HUES6 (cell line): ENCODE results near the gene DNAH3.

ENCODE experiments used
- H3K27ac ChIP-seq: 2 replicates; pipeline ENCODE4 v1.7.0; 2013; ENCODE audit warnings: low read depth, mild to moderate bottlenecking, low read length, inconsistent platforms
- H3K27me3 ChIP-seq: 2 replicates; pipeline ENCODE4 v1.6.1; 2013; ENCODE audit warnings: low read length; ENCODE audit not compliant: control insufficient read depth, insufficient read depth
- H3K36me3 ChIP-seq: 2 replicates; pipeline ENCODE4 v1.6.1; 2013; ENCODE audit warnings: low read length; ENCODE audit not compliant: control insufficient read depth, insufficient read depth
- H3K4me1 ChIP-seq: 2 replicates; pipeline ENCODE4 v1.6.1; 2013; ENCODE audit warnings: low read length; ENCODE audit not compliant: control insufficient read depth, insufficient read depth
- H3K4me3 ChIP-seq: 2 replicates; pipeline ENCODE4 v1.5.1; 2013; ENCODE audit warnings: low read depth, low read length
- H3K9ac ChIP-seq: one replicate; pipeline ENCODE4 v1.6.1; 2013; ENCODE audit warnings: mild to moderate bottlenecking, low read length
- H3K9me3 ChIP-seq: 2 replicates; pipeline ENCODE4 v1.6.1; 2013; ENCODE audit warnings: low read depth, low read length; ENCODE audit not compliant: control insufficient read depth, insufficient read depth

DNAH3 gene

GRCh38 chr16:20897253-20897897, 253.3 kb downstream of the DNAH3 start:
- H3K36me3 ChIP-seq, result peaks cover 24% of the 10 kb centered on the region
- H3K27ac ChIP-seq, result no peak overlapping the region
- H3K9ac ChIP-seq, result no peak overlapping the region
- H3K4me1 ChIP-seq, result peaks cover 14% of the 10 kb centered on the region; the same call in 1 of the 2 replicates
- no peaks in the 10 kb centered on the region for H3K27me3 ChIP-seq
- no peaks in the 10 kb centered on the region for H3K9me3 ChIP-seq
- no peak overlapping the region for H3K4me3 ChIP-seq

DNA sequence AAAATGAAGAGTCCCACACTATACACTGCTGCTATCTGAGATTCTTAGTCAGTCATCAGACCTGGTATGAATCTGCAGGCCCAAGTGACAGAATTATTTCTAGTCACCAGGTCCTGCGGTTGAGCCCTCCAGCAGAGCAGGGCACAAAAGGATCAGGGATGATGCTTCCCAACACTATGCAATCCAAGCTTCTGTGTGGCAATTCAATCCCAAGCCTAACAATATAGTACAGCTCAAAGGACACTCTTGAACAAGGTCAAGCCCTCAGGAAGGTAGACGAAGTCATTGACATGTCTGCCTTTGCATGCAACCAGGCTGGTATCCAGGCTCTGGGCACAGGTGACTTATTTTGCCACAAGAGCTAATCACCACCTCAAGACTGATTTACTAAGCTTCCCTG, 256.3 kb downstream of the DNAH3 start:
- Histone ChIP-seq H3K4me1 (peaks cover 18% of the 10 kb centered on the region), H3K36me3 (peaks cover 26% of the 10 kb centered on the region), H3K9ac (no peak overlapping the region)

GRCh38 chr16:20889625-20890275, 260.9 kb downstream of the DNAH3 start:
- H3K27me3 ChIP-seq, result no peaks in the 10 kb centered on the region
- no peaks in the 10 kb centered on the region for H3K9me3 ChIP-seq
- H3K4me1 ChIP-seq, result peaks cover 10% of the 10 kb centered on the region
- no peak overlapping the region for H3K27ac ChIP-seq
- no peak overlapping the region for H3K9ac ChIP-seq
- peak overlapping the region; percentile 27; the same call in 1 of the 2 replicates for H3K4me3 ChIP-seq
- H3K36me3 ChIP-seq, result peaks cover 9% of the 10 kb centered on the region; the same call in 1 of the 2 replicates

More for the DNA sequence above, 256.3 kb downstream of the DNAH3 start:
- no peaks in the 10 kb centered on the region for H3K27me3 ChIP-seq
- H3K4me3 ChIP-seq, result no peak overlapping the region
- no peaks in the 10 kb centered on the region for H3K9me3 ChIP-seq
- no peak overlapping the region for H3K27ac ChIP-seq

DNA sequence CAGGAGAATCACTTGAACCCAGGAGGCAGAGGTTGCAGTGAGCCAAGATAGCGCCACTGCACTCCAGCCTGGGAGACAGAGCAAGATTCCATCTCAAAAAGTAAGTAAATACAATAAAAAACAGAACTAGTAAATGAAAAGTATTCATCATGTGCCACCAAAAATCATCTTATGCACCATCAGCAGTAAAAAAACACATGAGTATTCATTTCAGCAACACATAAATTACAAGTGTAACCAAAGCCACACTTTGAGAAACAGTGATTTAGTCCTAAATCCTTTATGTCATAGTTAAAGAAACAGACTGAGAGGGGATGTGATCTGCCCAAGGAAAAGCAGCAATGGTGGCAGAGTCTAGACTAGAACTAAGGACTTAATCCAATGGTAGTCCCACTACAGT, 263.4 kb downstream of the DNAH3 start:
- H3K9me3 ChIP-seq, result no peaks in the 10 kb centered on the region
- H3K4me3 ChIP-seq, result no peak overlapping the region
- peaks cover 10% of the 10 kb centered on the region for H3K4me1 ChIP-seq
- no peak overlapping the region for H3K27ac ChIP-seq
- H3K9ac ChIP-seq, result no peak overlapping the region
- 0 out of 2 replicates have a peak, but pooled peaks cover under 1% of the 10 kb centered on the region for H3K36me3 ChIP-seq
- H3K27me3 ChIP-seq, result no peaks in the 10 kb centered on the region

- Histone ChIP-seq H3K9me3 (no peaks in the 10 kb centered on the region), H3K36me3 (no peaks in the 10 kb centered on the region), H3K4me3 (no peak overlapping the region), H3K27me3 (no peaks in the 10 kb centered on the region), H3K27ac (no peak overlapping the region), H3K4me1 (peaks cover 10% of the 10 kb centered on the region), H3K9ac (no peak overlapping the region)
These were observed 264.3 kb downstream of the DNAH3 start for GRCh38 chr16:20886320-20886719.

DNA sequence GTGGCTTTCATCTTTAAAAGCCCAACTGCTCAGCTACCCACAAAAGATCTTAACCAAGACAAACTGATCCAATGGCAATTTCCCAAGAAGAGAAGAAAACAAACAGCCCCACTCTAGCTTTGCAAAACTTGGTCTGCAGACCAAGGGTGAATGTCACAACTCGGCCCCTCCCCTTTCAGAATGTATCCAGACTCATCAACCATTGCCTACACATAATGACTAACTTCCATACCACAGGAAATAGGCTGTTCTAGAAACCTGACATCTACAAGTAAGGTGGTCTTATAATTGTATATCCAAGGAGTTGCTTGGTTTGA, 266.4 kb downstream of the DNAH3 start:
- Histone ChIP-seq H3K9ac (no peak overlapping the region), H3K27ac (no peak overlapping the region), H3K9me3 (no peaks in the 10 kb centered on the region), H3K27me3 (no peaks in the 10 kb centered on the region), H3K4me1 (peaks cover 6% of the 10 kb centered on the region), H3K4me3 (no peak overlapping the region), H3K36me3 (no peaks in the 10 kb centered on the region)

DNA sequence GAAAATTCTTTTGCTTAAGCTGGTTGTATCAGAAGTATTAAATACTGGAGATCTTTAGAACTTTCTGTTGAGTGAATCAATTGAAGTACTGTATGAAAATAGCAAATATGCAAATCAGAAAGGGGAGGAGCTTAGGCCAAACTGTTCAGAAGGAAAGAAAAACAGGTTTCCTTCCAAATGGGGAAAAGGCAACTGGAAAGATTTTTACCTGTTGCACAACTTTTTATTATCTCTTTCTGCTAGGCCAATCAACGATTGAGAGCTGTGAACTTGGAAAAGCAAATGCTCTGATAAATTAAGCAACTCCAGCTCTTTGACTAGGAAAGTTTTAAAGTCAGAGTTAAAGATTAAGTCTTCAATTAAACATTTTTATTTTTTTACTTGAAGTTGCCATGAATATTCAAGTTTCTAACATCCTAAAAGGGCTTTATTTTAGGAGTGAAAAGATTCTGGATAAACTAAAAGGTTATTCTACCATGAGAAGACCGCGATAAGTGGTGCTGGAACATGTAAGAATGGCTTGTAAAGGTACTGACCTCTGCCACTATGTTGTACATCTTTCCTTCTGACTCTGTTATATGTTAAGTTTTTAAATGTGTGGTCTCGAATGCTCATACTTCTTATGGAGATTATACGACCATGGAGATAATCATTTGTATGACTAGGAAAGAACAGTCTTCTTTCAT, 266.9 kb downstream of the DNAH3 start:
- Histone ChIP-seq H3K27ac (no peak overlapping the region), H3K27me3 (no peaks in the 10 kb centered on the region), H3K9ac (no peak overlapping the region), H3K9me3 (no peaks in the 10 kb centered on the region), H3K4me3 (no peak overlapping the region), H3K36me3 (no peaks in the 10 kb centered on the region), H3K4me1 (peaks cover 8% of the 10 kb centered on the region; the same call in 1 of the 2 replicates)
